Measurements from ENCODE around the gene OLA1. TPM values are rescaled to one million over a fixed set of nuclear protein-coding genes. Genes with fewer than 3 reads are reported as not detected.

OLA1 gene
- polyA plus RNA-seq, 1 experiment = 148 TPM

DNA sequence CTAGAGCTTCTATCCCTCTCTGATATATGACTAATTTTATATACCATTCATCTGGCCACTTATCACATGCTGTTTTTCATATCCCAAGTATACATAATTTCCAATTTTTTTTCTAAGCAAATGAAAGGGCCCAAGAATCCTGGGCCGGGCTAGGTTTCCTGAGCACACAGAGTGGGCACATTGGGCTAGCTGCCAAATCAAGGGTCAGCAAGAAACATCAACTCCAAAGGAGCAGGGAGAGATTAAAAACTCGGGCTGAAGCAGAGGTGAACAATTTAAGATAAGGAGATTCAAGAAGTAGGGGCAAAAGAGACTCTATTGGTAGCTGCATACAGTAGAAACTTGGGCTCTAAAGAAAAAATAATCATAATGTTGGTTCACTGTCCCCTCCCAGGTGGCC lies 39.0 kb downstream of the OLA1 start:
- H3K27me3 ChIP-seq (ENCODE audit: control insufficient read depth, insufficient read depth, low read length) = no peaks in the 10 kb centered on the region
- H3K4me3 ChIP-seq (ENCODE audit: low read depth, low read length) = no peak overlapping the region
- CTCF ChIA-PET = no interaction called here
- TF ChIP-seq, protein P1, sequence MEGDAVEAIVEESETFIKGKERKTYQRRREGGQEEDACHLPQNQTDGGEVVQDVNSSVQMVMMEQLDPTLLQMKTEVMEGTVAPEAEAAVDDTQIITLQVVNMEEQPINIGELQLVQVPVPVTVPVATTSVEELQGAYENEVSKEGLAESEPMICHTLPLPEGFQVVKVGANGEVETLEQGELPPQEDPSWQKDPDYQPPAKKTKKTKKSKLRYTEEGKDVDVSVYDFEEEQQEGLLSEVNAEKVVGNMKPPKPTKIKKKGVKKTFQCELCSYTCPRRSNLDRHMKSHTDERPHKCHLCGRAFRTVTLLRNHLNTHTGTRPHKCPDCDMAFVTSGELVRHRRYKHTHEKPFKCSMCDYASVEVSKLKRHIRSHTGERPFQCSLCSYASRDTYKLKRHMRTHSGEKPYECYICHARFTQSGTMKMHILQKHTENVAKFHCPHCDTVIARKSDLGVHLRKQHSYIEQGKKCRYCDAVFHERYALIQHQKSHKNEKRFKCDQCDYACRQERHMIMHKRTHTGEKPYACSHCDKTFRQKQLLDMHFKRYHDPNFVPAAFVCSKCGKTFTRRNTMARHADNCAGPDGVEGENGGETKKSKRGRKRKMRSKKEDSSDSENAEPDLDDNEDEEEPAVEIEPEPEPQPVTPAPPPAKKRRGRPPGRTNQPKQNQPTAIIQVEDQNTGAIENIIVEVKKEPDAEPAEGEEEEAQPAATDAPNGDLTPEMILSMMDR (IDR thresholded peaks at IDR 0.05; ENCODE audit: low read depth, low read length) = no peak
- DNase-seq (ENCODE audit: low read depth, low spot score) = no peak
- no peak overlapping the region for H3K27ac ChIP-seq (ENCODE audit: low read depth, low read length)
- POLR2A ChIA-PET = no interaction called here
- H3K9me3 ChIP-seq (ENCODE audit: control insufficient read depth, insufficient read depth, low read length) = no peaks in the 10 kb centered on the region

DNA sequence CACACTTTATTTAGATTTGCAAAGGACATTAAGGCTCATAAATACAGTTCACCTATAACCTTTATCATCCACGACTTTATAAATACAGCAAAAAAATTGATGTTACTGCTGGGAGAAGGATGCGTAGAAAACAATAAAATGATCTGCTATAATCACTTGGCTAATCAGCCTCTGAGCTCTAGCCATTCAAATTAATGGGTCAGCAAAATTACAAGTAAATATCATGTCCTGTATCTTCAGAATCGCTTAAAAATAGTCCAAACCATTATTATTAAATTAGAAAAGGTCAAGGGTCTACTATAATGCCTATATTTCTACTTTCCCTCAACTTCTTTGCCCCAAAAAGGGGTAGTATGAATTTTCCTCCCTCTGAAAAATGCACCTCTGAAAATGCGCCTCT lies 40.3 kb downstream of the OLA1 start:
- no peak for DNase-seq (ENCODE audit: low read depth, low spot score)
- Histone ChIP-seq H3K27me3 (ENCODE audit: control insufficient read depth, insufficient read depth, low read length) (no peaks in the 10 kb centered on the region), H3K9me3 (ENCODE audit: control insufficient read depth, insufficient read depth, low read length) (no peaks in the 10 kb centered on the region), H3K27ac (ENCODE audit: low read depth, low read length) (no peak overlapping the region), H3K4me3 (ENCODE audit: low read depth, low read length) (no peak overlapping the region)
- POLR2A ChIA-PET = no interaction called here
- CTCF ChIA-PET = no interaction called here
- TF ChIP-seq, protein P1 (IDR thresholded peaks at IDR 0.05; ENCODE audit: low read depth, low read length) = no peak

DNA sequence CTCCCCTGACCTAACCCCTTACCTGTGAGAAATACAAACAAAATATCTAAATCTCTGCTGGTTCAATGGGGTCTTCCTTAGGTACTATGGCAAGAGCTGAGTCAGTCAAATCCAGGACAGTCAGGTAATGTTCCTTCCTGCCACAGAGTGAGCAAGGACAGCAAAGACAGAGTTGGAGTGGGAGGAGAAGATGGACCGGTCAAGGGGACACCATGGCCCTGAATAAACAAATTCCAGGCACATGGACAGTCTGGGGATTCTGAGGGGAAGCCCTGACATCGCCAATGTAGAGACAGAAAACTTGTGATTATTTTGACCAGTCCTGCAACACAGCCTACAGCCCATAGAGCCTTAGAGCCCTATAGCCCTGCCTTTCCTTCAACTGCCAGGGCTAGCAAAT lies 42.8 kb downstream of the OLA1 start:
- H3K9me3 ChIP-seq (ENCODE audit: control insufficient read depth, insufficient read depth, low read length) = no peaks in the 10 kb centered on the region
- H3K4me3 ChIP-seq (ENCODE audit: low read depth, low read length) = no peak overlapping the region
- no peaks in the 10 kb centered on the region for H3K27me3 ChIP-seq (ENCODE audit: control insufficient read depth, insufficient read depth, low read length)
- H3K27ac ChIP-seq (ENCODE audit: low read depth, low read length) = no peak overlapping the region
- ChIA-PET CTCF (no interaction called here), POLR2A (no interaction called here)
- DNase-seq (ENCODE audit: low read depth, low spot score) = no peak
- TF ChIP-seq, protein P1 (IDR thresholded peaks at IDR 0.05; ENCODE audit: low read depth, low read length) = no peak

GRCh38 chr2:174202188-174202587 lies 46.1 kb downstream of the OLA1 start:
- TF ChIP-seq, protein P1 (IDR thresholded peaks at IDR 0.05; ENCODE audit: low read depth, low read length) = no peak
- ChIA-PET CTCF (no interaction called here), POLR2A (no interaction called here)
- no peak overlapping the region for H3K4me3 ChIP-seq (ENCODE audit: low read depth, low read length)
- no peaks in the 10 kb centered on the region for H3K9me3 ChIP-seq (ENCODE audit: control insufficient read depth, insufficient read depth, low read length)
- no peaks in the 10 kb centered on the region for H3K27me3 ChIP-seq (ENCODE audit: control insufficient read depth, insufficient read depth, low read length)
- DNase-seq (ENCODE audit: low read depth, low spot score) = no peak
- no peak overlapping the region for H3K27ac ChIP-seq (ENCODE audit: low read depth, low read length)

DNA sequence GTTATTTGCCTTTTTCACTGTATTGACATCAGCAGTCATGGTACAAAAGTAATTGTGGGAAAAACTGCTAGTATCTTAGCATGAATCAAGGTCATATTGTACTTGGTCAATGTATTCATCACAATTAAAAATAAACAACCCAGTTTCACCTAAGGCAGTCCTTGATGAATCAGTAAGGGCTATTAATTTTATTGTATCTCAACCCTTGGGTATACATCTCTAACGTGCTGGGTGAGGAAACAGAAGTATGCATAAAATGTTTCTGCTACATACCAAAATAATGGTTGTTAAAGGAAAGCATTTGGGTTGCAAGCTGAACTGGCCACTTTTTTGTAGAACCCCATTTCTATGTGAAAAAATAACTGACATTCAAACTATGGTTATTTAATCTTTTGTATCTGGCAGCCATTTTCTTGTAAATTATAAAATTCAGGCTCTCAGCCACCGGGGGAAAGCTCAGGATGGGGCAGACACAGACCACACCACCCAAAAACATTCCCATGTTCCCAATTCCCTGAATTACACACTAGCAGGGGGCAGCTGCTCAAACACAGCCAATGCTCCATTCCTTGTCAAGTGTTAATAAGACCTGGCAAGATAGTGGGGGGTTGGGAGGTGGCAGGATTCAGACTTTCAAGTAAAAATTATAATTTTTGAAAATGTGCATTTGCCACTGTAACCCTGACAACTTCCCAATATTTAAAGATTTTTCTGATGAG lies 49.3 kb downstream of the OLA1 start:
- H3K27me3 ChIP-seq (ENCODE audit: control insufficient read depth, insufficient read depth, low read length) = no peaks in the 10 kb centered on the region
- DNase-seq (ENCODE audit: low read depth, low spot score) = no peak
- ChIA-PET POLR2A (no interaction called here), CTCF (no interaction called here)
- H3K9me3 ChIP-seq (ENCODE audit: control insufficient read depth, insufficient read depth, low read length) = no peaks in the 10 kb centered on the region
- H3K4me3 ChIP-seq (ENCODE audit: low read depth, low read length) = no peak overlapping the region
- TF ChIP-seq, protein P1 (IDR thresholded peaks at IDR 0.05; ENCODE audit: low read depth, low read length) = no peak
- H3K27ac ChIP-seq (ENCODE audit: low read depth, low read length) = no peak overlapping the region
